Testis (tissue), 2 donors: Measurements from ENCODE around the gene SPEM2.

Source experiments
- CTCF ChIP-seq, 3 experiments: fragments of 450-650 bp in 2 of 3; fragments of 200-600 bp in 1 of 3; sonication (generic) in 1 of 3; IDR thresholded peaks; one replicate each; pipeline ENCODE4 v1.5.1; 2016 to 2019; ENCODE audit warnings: antibody characterized with exemption in 3 of 3, mild to moderate bottlenecking in 2 of 3, moderate library complexity in 1 of 3
- POLR2A ChIP-seq: fragments of 450-650 bp; IDR thresholded peaks from one replicate; pipeline ENCODE4 v1.6.1; 2017; ENCODE audit warnings: antibody characterized with exemption, mild to moderate bottlenecking, moderate library complexity

GRCh38 chr17:7445619-7445968, 20.2 kb downstream of the SPEM2 start:
- TF ChIP-seq CTCF (IDR thresholded peaks at IDR 0.05) (no peak), POLR2A (no peak)
